HUES48 (cell line): Measurements from ENCODE around the gene NPAS1.

Source experiments
- H3K27ac ChIP-seq: one replicate; pipeline ENCODE4 v1.7.0; 2013; ENCODE audit warnings: low read depth, low read length, inconsistent platforms
- H3K27me3 ChIP-seq: 2 replicates; pipeline ENCODE4 v1.6.1; 2013; ENCODE audit warnings: mild to moderate bottlenecking, low read length; ENCODE audit not compliant: control insufficient read depth, insufficient read depth
- H3K36me3 ChIP-seq: 2 replicates; pipeline ENCODE4 v1.6.1; 2013; ENCODE audit warnings: low read length; ENCODE audit not compliant: control insufficient read depth, insufficient read depth
- H3K4me1 ChIP-seq: 2 replicates; pipeline ENCODE4 v1.6.1; 2013; ENCODE audit warnings: mild to moderate bottlenecking, low read length; ENCODE audit not compliant: control insufficient read depth, insufficient read depth
- H3K4me3 ChIP-seq: 2 replicates; pipeline ENCODE4 v1.5.1; 2013; ENCODE audit warnings: mild to moderate bottlenecking, low read depth, low read length
- H3K9ac ChIP-seq: 2 replicates; pipeline ENCODE4 v1.6.1; 2013; ENCODE audit warnings: mild to moderate bottlenecking, low read depth, low read length, moderate library complexity
- H3K9me3 ChIP-seq: 2 replicates; pipeline ENCODE4 v1.6.1; 2013; ENCODE audit warnings: low read length; ENCODE audit not compliant: control insufficient read depth, insufficient read depth

Gene NPAS1

DNA sequence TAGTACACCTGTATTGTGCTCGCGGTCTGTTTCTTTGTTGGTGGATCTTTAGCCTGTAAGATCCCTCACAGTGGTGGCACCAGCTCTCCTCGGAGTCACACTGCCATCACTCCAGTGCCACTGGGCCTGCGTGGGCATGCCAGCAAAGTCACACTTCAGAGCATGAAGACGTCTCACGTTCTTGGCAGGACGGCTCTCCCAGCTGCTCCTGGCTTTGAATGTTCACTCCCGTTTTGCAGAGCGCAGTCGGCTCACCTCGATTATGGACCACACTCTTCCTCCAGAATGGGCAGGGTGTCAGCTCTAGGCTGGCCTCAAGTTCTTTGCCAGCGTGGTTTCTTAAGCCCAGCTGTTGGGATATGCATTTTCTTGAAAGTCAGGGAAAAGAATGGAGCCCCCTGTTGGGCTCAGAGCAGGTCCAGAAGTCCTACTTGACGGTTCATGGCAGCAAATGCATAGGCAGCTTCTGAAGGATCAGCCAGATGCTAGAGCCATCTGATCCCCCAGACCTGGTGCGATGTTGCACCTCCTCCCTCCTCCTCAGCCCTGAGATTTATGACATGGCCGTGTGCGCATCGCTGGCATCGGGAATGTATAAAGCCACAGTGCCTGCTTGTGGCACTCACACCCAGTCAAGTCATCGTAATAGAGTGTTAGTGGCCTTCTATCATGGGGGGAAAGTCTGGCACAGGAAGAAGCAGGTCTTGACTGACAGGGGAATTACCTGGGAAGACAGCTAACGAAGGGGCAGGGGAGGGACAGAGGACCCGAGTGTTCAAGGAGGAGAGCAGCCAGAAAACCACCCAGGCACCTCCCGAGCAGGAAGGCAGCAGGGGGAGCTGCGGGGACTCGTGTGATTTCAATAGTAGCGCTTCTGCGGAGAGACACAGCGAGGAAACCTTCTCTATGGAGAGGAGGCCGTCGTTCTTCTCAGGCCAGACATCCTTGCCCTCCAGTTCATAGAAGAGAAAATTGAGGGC, 40.2 kb upstream of the NPAS1 start:
- Histone ChIP-seq H3K27ac (no peak overlapping the region), H3K4me1 (peaks cover 29% of the 10 kb centered on the region), H3K36me3 (no peaks in the 10 kb centered on the region), H3K9me3 (no peaks in the 10 kb centered on the region), H3K9ac (no peak overlapping the region), H3K4me3 (no peak overlapping the region), H3K27me3 (no peaks in the 10 kb centered on the region)

- Histone ChIP-seq H3K27ac (no peak overlapping the region), H3K27me3 (no peaks in the 10 kb centered on the region), H3K9me3 (no peaks in the 10 kb centered on the region), H3K9ac (no peak overlapping the region), H3K4me3 (no peak overlapping the region), H3K36me3 (no peaks in the 10 kb centered on the region), H3K4me1 (peaks cover 22% of the 10 kb centered on the region)
Observed at GRCh38 chr19:46980761-46981160, 38.9 kb upstream of the NPAS1 start.

GRCh38 chr19:46981286-46981945, 38.2 kb upstream of the NPAS1 start:
- H3K9me3 ChIP-seq, result no peaks in the 10 kb centered on the region
- H3K4me3 ChIP-seq, result no peak overlapping the region
- H3K9ac ChIP-seq, result no peak overlapping the region
- H3K4me1 ChIP-seq, result peaks cover 15% of the 10 kb centered on the region
- no peaks in the 10 kb centered on the region for H3K27me3 ChIP-seq
- H3K27ac ChIP-seq, result no peak overlapping the region
- no peaks in the 10 kb centered on the region for H3K36me3 ChIP-seq

DNA sequence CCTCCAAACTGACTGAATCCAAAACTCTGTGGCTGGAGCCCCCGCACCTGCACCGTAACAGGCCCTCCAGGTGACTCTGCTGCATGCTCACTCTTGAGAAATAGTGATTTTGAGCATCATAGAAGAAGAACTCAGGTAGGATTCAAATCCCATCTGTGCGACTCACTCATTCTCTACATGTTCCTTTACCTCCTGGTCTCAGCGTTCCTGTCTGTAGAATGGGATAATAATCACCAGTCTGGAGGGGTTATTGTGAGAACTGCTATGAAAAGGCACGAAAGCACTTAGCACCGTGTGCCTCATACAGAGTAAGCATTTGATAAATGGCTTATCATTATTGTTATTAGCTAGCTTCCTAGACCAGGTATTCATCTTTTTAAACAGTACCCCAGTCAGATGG, 36.5 kb upstream of the NPAS1 start:
- H3K36me3 ChIP-seq, result peaks cover under 1% of the 10 kb centered on the region; the same call in 1 of the 2 replicates
- no peaks in the 10 kb centered on the region for H3K9me3 ChIP-seq
- H3K9ac ChIP-seq, result no peak overlapping the region
- no peak overlapping the region for H3K4me3 ChIP-seq
- no peaks in the 10 kb centered on the region for H3K27me3 ChIP-seq
- no peak overlapping the region for H3K27ac ChIP-seq
- peaks cover 5% of the 10 kb centered on the region for H3K4me1 ChIP-seq

DNA sequence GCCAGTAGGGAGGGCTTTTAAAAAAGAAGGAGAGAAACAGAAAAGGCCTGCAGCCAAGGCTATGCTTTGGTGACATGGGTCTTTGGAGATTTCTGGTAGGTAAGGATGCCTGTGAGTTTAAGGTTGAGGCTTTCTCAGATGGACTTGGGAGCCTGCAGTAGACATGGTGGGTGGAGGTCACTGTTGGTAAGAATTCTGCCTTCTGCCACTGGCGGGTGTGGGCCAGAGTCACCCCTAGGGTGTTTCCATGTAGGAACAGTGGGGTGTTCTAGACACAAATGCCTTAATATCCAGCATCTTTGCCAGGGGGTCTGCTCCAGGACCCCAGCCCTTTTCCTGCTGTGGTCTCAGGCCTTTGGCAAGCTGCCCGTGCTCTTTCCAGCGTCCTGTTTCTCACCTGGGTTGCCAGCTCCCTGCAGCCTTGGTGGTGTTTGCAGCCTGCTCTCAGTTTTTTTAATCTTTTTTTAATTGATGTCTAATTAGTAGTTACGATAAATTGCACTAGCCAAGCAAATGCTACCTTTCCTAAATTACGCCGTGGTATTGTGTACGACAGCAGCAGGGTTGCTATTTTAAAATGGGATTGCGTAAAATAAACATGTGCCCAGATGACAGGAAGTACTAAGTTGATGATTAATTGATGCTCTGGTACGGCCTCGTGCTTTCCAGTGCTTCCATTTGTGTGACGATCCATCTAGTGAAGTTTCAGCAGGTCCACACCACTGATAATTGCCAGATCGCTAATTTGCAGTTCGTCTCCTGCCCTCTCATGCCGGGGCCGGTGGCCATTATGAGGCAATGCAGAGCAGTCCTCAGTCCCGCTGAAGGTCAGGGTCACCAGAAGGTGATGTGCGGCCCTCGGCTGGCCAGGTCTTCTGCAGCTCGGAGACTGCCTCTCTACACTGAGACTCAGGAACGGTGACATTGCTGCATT, 35.3 kb upstream of the NPAS1 start:
- H3K9ac ChIP-seq, result no peak overlapping the region
- no peaks in the 10 kb centered on the region for H3K9me3 ChIP-seq
- H3K27ac ChIP-seq, result no peak overlapping the region
- peaks cover 12% of the 10 kb centered on the region; the same call in 1 of the 2 replicates for H3K36me3 ChIP-seq
- H3K27me3 ChIP-seq, result no peaks in the 10 kb centered on the region
- no peak overlapping the region for H3K4me3 ChIP-seq
- H3K4me1 ChIP-seq, result peaks cover 2% of the 10 kb centered on the region; the same call in 1 of the 2 replicates

DNA sequence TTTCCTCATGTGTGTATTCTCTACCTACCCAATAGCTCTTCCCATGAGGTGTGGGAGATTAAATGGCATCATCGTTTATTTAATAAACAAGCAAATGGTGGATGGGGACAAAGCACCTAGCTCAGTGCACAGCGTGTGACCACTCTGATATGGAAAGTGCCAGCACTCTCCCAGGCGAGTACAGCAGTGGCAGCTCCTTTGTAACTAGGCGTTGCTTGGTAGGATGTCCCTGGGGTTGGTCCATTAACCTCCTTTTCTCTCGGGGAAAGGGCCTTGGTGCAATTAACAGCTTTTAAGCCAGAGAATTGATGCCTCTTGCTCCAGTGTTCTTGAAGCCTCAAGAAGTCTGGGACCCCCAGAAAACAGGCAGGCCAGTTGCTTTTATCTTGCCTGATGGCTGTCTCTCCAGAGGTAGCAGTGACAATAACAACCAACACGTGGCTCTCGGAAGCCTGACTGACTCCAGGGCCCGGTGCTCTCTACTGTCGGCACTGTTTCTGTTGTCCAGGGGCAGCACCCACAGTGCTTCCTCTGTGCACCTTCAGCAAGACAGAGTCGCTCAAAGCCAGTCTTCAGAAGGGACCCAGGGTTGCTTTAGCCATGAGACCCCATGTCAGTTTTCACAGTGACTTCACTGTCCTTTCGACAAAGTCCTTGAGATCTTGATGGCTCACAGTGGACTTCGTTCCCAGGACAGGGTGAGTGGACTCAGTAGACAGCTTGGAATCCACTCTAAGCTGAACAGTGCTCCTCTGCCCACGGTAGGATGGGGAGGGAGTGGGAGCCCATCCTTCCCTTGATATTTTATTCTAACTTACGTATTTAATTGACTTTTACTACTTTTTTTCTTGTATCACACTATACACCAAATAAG, 33.9 kb upstream of the NPAS1 start:
- no peaks in the 10 kb centered on the region for H3K4me1 ChIP-seq

DNA sequence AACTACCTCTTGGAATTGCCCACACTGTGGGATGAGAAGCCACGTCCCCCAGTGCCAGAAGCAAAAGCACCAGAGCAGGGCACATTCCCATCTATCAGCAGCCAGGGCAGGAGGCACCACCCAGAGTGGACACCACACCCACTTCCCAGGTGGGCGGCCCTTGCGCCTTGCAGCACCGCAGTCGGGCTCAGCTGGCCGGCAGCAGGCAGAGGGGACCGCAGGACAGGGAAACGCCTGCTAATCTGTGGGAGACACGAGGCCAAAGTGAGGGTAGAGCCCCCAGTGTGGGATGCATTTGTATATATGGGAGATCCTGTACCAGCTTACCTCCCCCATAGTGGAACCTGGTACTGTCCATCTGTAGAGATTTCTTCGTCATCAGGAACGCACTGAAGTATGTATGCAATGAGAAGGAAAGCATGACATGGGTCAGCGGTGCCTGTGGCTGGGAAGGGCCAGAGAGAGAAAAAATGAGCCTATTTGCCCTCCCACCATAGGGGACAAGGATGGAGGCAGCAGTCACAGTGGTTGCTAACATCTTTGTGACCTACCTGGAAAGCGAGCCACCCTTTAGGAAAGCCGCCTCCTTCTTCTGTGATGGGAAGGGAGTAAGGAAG, 30.9 kb upstream of the NPAS1 start:
- Histone ChIP-seq H3K27ac (no peak overlapping the region), H3K9ac (no peak overlapping the region), H3K4me3 (no peak overlapping the region), H3K9me3 (no peaks in the 10 kb centered on the region), H3K36me3 (peaks cover 42% of the 10 kb centered on the region), H3K27me3 (no peaks in the 10 kb centered on the region), H3K4me1 (peaks cover 5% of the 10 kb centered on the region)

More for the DNA sequence above, 33.9 kb upstream of the NPAS1 start:
- Histone ChIP-seq H3K9ac (no peak overlapping the region), H3K27ac (peak overlapping the region; percentile 4), H3K9me3 (no peaks in the 10 kb centered on the region), H3K4me3 (no peak overlapping the region), H3K36me3 (peaks cover 19% of the 10 kb centered on the region), H3K27me3 (no peaks in the 10 kb centered on the region)

- Histone ChIP-seq H3K27ac (peak overlapping the region; percentile 59), H3K4me3 (no peak overlapping the region), H3K9ac (peak overlapping the region; percentile 28; the same call in 1 of the 2 replicates), H3K36me3 (peaks cover 49% of the 10 kb centered on the region), H3K4me1 (peaks cover 5% of the 10 kb centered on the region), H3K27me3 (no peaks in the 10 kb centered on the region), H3K9me3 (no peaks in the 10 kb centered on the region)
Observed at GRCh38 chr19:46990991-46991676, 28.5 kb upstream of the NPAS1 start.

GRCh38 chr19:46992699-46993535, 26.7 kb upstream of the NPAS1 start:
- Histone ChIP-seq H3K27me3 (no peaks in the 10 kb centered on the region), H3K4me3 (no peak overlapping the region), H3K36me3 (peaks cover 55% of the 10 kb centered on the region), H3K27ac (no peak overlapping the region), H3K9ac (no peak overlapping the region), H3K4me1 (peaks cover 5% of the 10 kb centered on the region), H3K9me3 (no peaks in the 10 kb centered on the region)
